Measurements from ENCODE around the gene MBP.

The MBP gene

DNA sequence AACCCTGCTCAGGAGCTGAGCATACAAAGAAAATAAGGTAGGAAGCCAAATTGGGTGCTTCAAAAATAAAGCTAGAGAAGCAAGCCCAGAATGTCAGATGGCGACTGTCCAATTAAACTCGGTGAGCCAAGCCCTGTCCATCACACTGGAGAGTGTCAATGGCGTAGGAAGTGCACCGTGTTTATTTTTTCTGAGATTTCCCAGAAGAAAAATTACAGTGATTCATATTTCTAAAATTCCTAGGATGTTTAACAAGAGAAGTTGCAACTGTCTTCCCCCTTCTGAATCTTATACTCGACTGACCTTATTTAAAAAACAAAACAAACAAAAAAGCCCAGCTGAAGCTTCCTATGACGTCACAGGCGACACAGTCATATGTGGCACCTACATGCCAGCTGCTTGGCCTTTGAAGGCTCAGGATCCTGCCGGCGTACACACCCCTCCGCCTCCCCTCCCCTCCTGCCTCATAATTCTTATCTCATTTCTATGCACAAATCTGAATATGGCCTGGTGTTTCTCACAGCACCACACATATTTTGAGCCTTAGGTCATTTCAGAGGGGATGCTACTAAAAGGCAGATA is 60.8 kb downstream of the MBP start:
- TF ChIP-seq POLR2AphosphoS5 (IDR thresholded peaks at IDR 0.05; ENCODE audit: low read depth, low read length) (no peak), TAF1 (IDR thresholded peaks at IDR 0.05; ENCODE audit: borderline replicate concordance, low read depth, low read length) (no peak), POLR2A (IDR thresholded peaks at IDR 0.05; ENCODE audit: low read depth, low read length) (no peak)
- DNase-seq (ENCODE audit: insufficient read length) (no peak), FAIRE-seq (no peak)

DNA sequence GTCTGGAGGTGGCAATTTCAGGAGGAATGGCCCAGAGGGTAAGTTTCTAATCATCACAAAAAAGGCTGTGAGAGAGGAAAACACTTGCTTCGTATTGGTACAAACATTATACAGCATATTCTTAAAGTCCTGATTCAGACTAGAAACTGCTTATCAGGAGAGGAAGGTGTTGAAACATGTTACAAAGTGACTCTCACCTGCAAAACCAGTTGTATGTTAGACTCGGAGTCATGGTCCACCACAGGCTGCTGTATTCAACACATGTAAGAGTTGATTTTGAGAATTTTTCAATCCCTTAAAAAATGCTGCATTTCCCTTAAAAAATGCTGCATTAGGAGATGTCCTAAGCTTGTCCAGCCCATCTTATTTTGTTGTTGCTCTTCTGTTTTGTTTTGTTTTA is 61.5 kb downstream of the MBP start:
- no peak for DNase-seq (ENCODE audit: insufficient read length)
- peak; percentile 74 for FAIRE-seq
- TF ChIP-seq TAF1 (IDR thresholded peaks at IDR 0.05; ENCODE audit: borderline replicate concordance, low read depth, low read length) (no peak), POLR2A (IDR thresholded peaks at IDR 0.05; ENCODE audit: low read depth, low read length) (no peak), POLR2AphosphoS5 (IDR thresholded peaks at IDR 0.05; ENCODE audit: low read depth, low read length) (no peak)

GRCh38 chr18:77070627-77071026 is 62.0 kb downstream of the MBP start:
- DNase-seq (ENCODE audit: insufficient read length) (no peak), FAIRE-seq (peak; percentile 9)
- no peak for TF ChIP-seq TAF1 (IDR thresholded peaks at IDR 0.05; ENCODE audit: borderline replicate concordance, low read depth, low read length)
- no peak for TF ChIP-seq POLR2A (IDR thresholded peaks at IDR 0.05; ENCODE audit: low read depth, low read length)
- TF ChIP-seq POLR2AphosphoS5 (IDR thresholded peaks at IDR 0.05; ENCODE audit: low read depth, low read length), result no peak

GRCh38 chr18:77069931-77070330 is 62.7 kb downstream of the MBP start:
- no peak for DNase-seq (ENCODE audit: insufficient read length)
- no peak for FAIRE-seq
- TF ChIP-seq POLR2AphosphoS5 (IDR thresholded peaks at IDR 0.05; ENCODE audit: low read depth, low read length) (peak; percentile 33; the same call in 1 of the 2 replicates), TAF1 (IDR thresholded peaks at IDR 0.05; ENCODE audit: borderline replicate concordance, low read depth, low read length) (no peak)

DNA sequence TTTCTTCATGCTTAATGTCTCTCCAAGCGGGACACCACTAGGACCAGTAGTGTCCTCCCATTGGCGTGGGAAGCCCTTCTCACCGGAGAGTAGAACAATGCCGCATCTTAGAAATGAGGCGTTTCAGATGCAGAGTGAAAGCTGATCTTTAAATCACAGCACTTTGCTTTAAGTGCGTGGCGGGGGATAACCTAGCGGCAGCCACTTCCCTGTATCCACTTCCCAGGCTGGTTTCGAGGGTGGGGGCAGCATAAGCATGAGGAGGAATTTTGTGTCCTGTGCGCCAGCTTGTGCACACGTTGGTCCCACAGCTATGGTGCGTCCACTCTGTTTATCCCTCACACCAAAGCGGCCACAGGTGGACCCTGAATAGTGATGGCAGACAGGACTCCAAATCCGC is 63.1 kb downstream of the MBP start:
- DNase-seq (ENCODE audit: insufficient read length) (no peak), FAIRE-seq (no peak)
- TF ChIP-seq POLR2A (IDR thresholded peaks at IDR 0.05; ENCODE audit: low read depth, low read length) (no peak), POLR2AphosphoS5 (IDR thresholded peaks at IDR 0.05; ENCODE audit: low read depth, low read length) (no peak), TAF1 (IDR thresholded peaks at IDR 0.05; ENCODE audit: borderline replicate concordance, low read depth, low read length) (no peak)

GRCh38 chr18:77068321-77069312 is 64.0 kb downstream of the MBP start:
- TF ChIP-seq TAF1 (IDR thresholded peaks at IDR 0.05; ENCODE audit: borderline replicate concordance, low read depth, low read length), result no peak
- TF ChIP-seq POLR2A (IDR thresholded peaks at IDR 0.05; ENCODE audit: low read depth, low read length), result peak; percentile 61
- DNase-seq (ENCODE audit: insufficient read length), result no peak
- peak; percentile 85 for FAIRE-seq

DNA sequence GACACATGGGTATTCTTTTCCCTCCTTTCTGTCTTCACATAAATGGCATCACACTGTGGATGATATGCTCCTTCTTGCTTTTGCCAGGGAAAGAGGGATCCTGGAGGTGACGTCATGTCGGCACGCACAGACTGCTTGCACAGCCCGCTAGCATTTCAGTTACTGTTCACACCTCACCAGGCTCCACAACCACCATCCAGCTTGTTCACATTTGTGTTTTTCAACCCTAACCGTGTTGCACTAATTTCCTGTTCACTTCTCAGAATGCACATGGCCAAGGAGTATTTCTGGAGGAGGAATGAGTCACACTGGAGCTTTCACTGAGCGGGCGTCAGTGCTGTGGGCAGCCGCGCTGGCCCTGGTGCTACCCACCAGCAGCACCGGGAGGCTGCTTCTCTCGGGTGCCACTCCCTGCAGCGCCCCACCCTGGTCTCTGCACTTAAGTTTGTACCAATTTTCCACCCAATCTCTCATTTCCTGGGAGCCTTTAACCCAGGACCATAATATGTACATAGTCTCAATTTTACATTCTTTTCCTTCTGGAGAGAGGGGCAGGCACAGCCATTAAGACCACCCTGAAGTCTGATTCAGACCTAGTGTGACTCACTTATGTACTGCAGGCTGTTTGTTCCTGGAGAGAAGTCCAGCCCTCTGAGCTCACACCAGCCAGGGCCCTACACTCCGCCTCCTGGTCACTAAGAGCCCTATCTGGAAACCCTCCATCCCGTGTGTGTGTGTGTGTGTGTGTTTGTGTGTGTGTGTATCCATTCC is 65.1 kb downstream of the MBP start:
- TF ChIP-seq POLR2A (IDR thresholded peaks at IDR 0.05; ENCODE audit: low read depth, low read length) (peak; percentile 29; the same call in 1 of the 2 replicates), TAF1 (IDR thresholded peaks at IDR 0.05; ENCODE audit: borderline replicate concordance, low read depth, low read length) (no peak)
- DNase-seq (ENCODE audit: insufficient read length), result no peak
- FAIRE-seq, result peak; percentile 80

- TF ChIP-seq POLR2AphosphoS5 (IDR thresholded peaks at IDR 0.05; ENCODE audit: low read depth, low read length) (no peak), TAF1 (IDR thresholded peaks at IDR 0.05; ENCODE audit: borderline replicate concordance, low read depth, low read length) (no peak), POLR2A (IDR thresholded peaks at IDR 0.05; ENCODE audit: low read depth, low read length) (no peak)
- FAIRE-seq (no peak), DNase-seq (ENCODE audit: insufficient read length) (no peak)
Measured at GRCh38 chr18:77066689-77067088, 65.9 kb downstream of the MBP start.

DNA sequence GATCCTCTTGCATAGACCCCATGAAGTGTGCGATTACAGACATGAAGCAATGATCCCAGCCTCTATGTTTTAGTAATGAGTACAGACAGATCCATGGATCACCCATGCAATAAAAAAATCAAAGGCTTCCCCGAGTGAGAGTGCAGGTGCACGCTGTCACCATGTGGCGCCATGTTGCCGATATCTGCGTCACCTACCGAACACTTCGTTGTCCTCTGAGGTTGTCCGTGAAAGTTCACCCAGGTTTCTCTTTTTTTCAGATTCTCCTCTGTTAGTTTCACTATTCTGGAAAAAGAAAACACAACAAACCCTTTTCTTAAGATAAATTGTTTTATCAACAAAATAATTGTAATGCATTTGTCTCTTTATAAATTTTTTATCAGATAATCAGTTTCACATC is 66.5 kb downstream of the MBP start:
- DNase-seq (ENCODE audit: insufficient read length), result no peak
- TF ChIP-seq POLR2A (IDR thresholded peaks at IDR 0.05; ENCODE audit: low read depth, low read length), result no peak
- no peak for TF ChIP-seq POLR2AphosphoS5 (IDR thresholded peaks at IDR 0.05; ENCODE audit: low read depth, low read length)
- TF ChIP-seq TAF1 (IDR thresholded peaks at IDR 0.05; ENCODE audit: borderline replicate concordance, low read depth, low read length), result no peak
- FAIRE-seq, result peak; percentile 48

DNA sequence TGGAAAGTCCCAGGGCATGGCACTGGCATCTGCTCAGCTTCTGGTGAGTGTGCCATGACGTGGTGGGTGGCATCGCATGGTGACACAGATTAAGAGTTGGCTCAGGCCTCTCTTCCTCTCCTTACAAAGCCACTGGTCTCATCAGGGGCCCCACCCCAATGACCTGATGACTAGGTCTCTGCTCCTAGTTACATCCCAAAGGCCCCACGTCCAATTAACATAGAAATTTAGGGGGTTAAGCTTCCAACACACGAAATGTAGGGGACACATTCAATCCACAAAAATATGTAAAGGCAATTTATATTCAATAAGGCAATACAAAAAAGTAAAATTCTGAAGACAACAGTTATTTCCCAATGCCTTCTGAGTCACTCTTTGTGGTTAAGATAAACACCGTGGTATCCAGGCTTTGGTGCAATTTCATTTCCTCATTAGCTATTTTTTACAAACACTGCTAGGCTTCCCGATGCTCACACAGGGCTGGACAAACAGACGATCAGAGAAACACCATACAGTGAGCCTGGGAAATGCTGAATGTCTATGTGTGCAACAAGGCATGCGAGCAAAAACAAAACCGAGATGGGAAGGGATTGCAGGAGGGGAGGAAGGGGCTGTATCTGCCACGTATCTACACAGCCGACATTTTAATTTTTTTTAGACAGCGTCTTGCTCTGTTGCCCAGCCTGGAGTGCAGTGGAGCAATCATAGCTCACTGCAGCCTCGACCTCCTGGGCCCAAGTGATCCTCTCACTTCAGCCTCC is 67.2 kb downstream of the MBP start:
- DNase-seq (ENCODE audit: insufficient read length) (no peak), FAIRE-seq (peak; percentile 5)

DNA sequence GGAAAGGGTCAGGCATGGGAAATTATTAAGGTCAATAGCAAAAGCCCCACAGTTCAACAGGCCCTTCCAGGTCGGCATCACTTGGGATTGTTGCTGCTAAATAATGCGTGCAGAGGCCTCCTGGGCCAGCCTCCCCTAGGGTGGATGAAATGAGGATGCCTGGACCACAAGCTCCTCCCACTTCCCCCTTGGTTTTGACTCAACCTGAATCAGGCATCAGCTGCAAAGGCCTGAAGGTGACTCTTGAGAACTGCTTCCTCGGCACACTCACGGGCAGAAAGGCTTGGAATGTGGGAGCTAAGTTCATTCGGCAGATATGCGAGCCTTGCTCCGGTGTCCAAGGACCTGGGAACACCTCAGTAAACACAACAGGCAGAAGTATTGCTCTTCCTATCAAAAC is 69.3 kb downstream of the MBP start:
- FAIRE-seq (peak; percentile 88), DNase-seq (ENCODE audit: insufficient read length) (peak; percentile 52)
- TF ChIP-seq TAF1 (IDR thresholded peaks at IDR 0.05; ENCODE audit: borderline replicate concordance, low read depth, low read length) (peak; percentile 26; the same call in 1 of the 2 replicates), POLR2AphosphoS5 (IDR thresholded peaks at IDR 0.05; ENCODE audit: low read depth, low read length) (peak; percentile 53; the same call in 1 of the 2 replicates), POLR2A (IDR thresholded peaks at IDR 0.05; ENCODE audit: low read depth, low read length) (peak; percentile 43; the same call in 1 of the 2 replicates)

More for the DNA sequence above, 67.2 kb downstream of the MBP start:
- TF ChIP-seq POLR2A (IDR thresholded peaks at IDR 0.05; ENCODE audit: low read depth, low read length), result no peak
- TF ChIP-seq TAF1 (IDR thresholded peaks at IDR 0.05; ENCODE audit: borderline replicate concordance, low read depth, low read length), result no peak
- TF ChIP-seq POLR2AphosphoS5 (IDR thresholded peaks at IDR 0.05; ENCODE audit: low read depth, low read length), result no peak

All from GM12892 (cell line).